HepG2 (cell line): ENCODE results near the gene CARD8. TPM values are rescaled to one million over a fixed set of nuclear protein-coding genes. Genes with fewer than 3 reads are reported as not detected.
A peak's percentile ranks its signal among the peaks of the same experiment; 100 is the strongest.

ENCODE experiments used
- ATAC-seq: fragments of 200-7000 bp; cut with Tn5 transposase; 3 replicates; pipeline ENCODE4 v1.9.1; 2020; ENCODE audit warnings: mild to moderate bottlenecking, moderate library complexity
- BruUV-seq: library from RNA; stranded (reverse); fragments of 400-500 nt; replicated peaks from 2 replicates; lab custom pipeline; 2021; lab: Mats Ljungman, UMichigan
- CTCF ChIA-PET: fragments of 300-600 bp; formaldehyde crosslinking; extraction: SDS; loops from one replicate; lab custom pipeline; 2021; ENCODE audit warnings: low total read pairs, inconsistent platforms, low intra/inter-chr PET ratio; lab: Yijun Ruan, JAX
- POLR2A ChIA-PET: fragments of 350-600 bp; sonication (Branson Sonifier 250); formaldehyde crosslinking; loops from one replicate; lab custom pipeline; 2020; ENCODE audit warnings: antibody characterized with exemption, inconsistent platforms; lab: Yijun Ruan, JAX
- DNase-seq: peaks from one replicate; pipeline ENCODE4 v3.0.0-alpha.2; 2015; ENCODE audit warnings: low spot score
- FAIRE-seq: peaks from 3 replicates; lab custom pipeline; 2011; peaks lifted over from hg19 to GRCh38; lab: Jason Lieb, UNC
- H2AFZ ChIP-seq: one replicate; pipeline ENCODE4 v1.6.1; 2011; ENCODE audit warnings: low read length, inconsistent platforms
- H3K27ac ChIP-seq: fragments of 300-600 bp; 3 replicates; pipeline ENCODE4 v1.8.0; 2011; ENCODE audit warnings: mixed run types, mild to moderate bottlenecking, mixed read lengths, low read length, inconsistent platforms; ENCODE audit not compliant: insufficient read depth; ENCODE audit errors: extremely low read length
- H3K27me3 ChIP-seq, 2 experiments: fragments of 200-600 bp in 1 of 2; 2 replicates in 1 of 2; 3 replicates in 1 of 2; pipeline versions ENCODE4 v1.6.0 to v1.8.0; 2011; ENCODE audit warnings: low read length in 2 of 2, mild to moderate bottlenecking in 2 of 2, moderate library complexity in 2 of 2, inconsistent platforms in 1 of 2; ENCODE audit not compliant: insufficient read depth in 2 of 2, control insufficient read depth in 1 of 2
- H3K36me3 ChIP-seq, 2 experiments: fragments of 200-600 bp in 1 of 2; replicated peaks in 1 of 2; 2 replicates in 1 of 2; 3 replicates in 1 of 2; pipeline versions ENCODE4 v1.5.1 to v1.8.0; 2011; ENCODE audit warnings: low read length in 2 of 2, inconsistent platforms in 1 of 2; ENCODE audit not compliant: insufficient read depth in 2 of 2, control insufficient read depth in 1 of 2
- H3K4me1 ChIP-seq: 2 replicates; pipeline ENCODE4 v1.5.1; 2012; ENCODE audit warnings: low read length, inconsistent platforms; ENCODE audit not compliant: insufficient read depth
- H3K4me2 ChIP-seq: 2 replicates; pipeline ENCODE4 v1.6.0; 2011; ENCODE audit warnings: low read depth, low read length, inconsistent platforms
- H3K4me3 ChIP-seq, 3 experiments: fragments of 200-600 bp in 1 of 3; sonication (generic), shearing (Covaris generic) in 1 of 3; replicated peaks in 1 of 3; 2 replicates each; pipeline ENCODE4 v1.5.1; 2011 to 2016; ENCODE audit warnings: low read length in 3 of 3, inconsistent platforms in 2 of 3, low read depth in 2 of 3, mild to moderate bottlenecking in 2 of 3, control low read depth in 1 of 3, mixed read lengths in 1 of 3; ENCODE audit not compliant: insufficient read depth in 1 of 3
- H3K79me2 ChIP-seq: one replicate; pipeline ENCODE4 v1.6.1; 2011; ENCODE audit warnings: low read length, inconsistent platforms; ENCODE audit not compliant: insufficient read depth
- H3K9ac ChIP-seq: 2 replicates; pipeline ENCODE4 v1.6.0; 2011; ENCODE audit warnings: mild to moderate bottlenecking, low read depth, low read length, inconsistent platforms; ENCODE audit not compliant: insufficient read depth
- H3K9me3 ChIP-seq: 2 replicates; pipeline ENCODE4 v1.5.1; 2012; ENCODE audit warnings: mild to moderate bottlenecking, low read length
- H4K20me1 ChIP-seq: 2 replicates; pipeline ENCODE4 v1.6.0; 2011; ENCODE audit warnings: inconsistent platforms, mild to moderate bottlenecking, low read length, moderate library complexity; ENCODE audit not compliant: insufficient read depth
- CC2D1A ChIP-seq: sonication (generic); formaldehyde crosslinking; IDR thresholded peaks from 2 replicates; pipeline ENCODE4 v1.8.1; 2023; ENCODE audit warnings: mild to moderate bottlenecking, missing genetic modification reagents
- CTCF ChIP-seq: sonication (generic); formaldehyde crosslinking; IDR thresholded peaks from 2 replicates; pipeline ENCODE4 v1.5.0; 2020; ENCODE audit warnings: mild to moderate bottlenecking, missing genetic modification reagents, moderate library complexity
- KIAA2018 ChIP-seq: sonication (generic); formaldehyde crosslinking; IDR thresholded peaks from 2 replicates; pipeline ENCODE4 v1.5.0; 2020; ENCODE audit warnings: mild to moderate bottlenecking, missing genetic modification reagents, borderline replicate concordance
- MXD3 ChIP-seq: IDR thresholded peaks from 2 replicates; pipeline ENCODE4 v1.6.1; 2016; ENCODE audit warnings: mild to moderate bottlenecking, missing biosample characterization, missing genetic modification reagents
- NFYB ChIP-seq: sonication (generic); formaldehyde crosslinking; IDR thresholded peaks from 2 replicates; pipeline ENCODE4 v1.4.0; 2020; ENCODE audit warnings: missing genetic modification reagents
- NFYC ChIP-seq: IDR thresholded peaks from 2 replicates; pipeline ENCODE4 v1.6.1; 2016; ENCODE audit warnings: missing genetic modification reagents, missing compliant biosample characterization
- POLR2AphosphoS2 ChIP-seq: IDR thresholded peaks from 2 replicates; pipeline ENCODE4 v1.6.1; 2011; ENCODE audit warnings: low read depth, low read length, improper control_type of control experiment
- RFXAP ChIP-seq: sonication (generic); formaldehyde crosslinking; IDR thresholded peaks from 2 replicates; pipeline ENCODE4 v1.4.0; 2020; ENCODE audit warnings: missing genetic modification reagents, borderline replicate concordance
- ZNF12 ChIP-seq: sonication (generic); formaldehyde crosslinking; IDR thresholded peaks from 2 replicates; pipeline ENCODE4 v1.5.0; 2020; ENCODE audit warnings: missing genetic modification reagents
- WGBS: methylation state at CpG from one replicate; pipeline ENCODE4 v1.1.6; 2017; ENCODE audit warnings: low lambda C conversion rate; 5-methylcytosine and 5-hydroxymethylcytosine counted together
- in situ Hi-C: cut with HindIII; loops from 2 replicates; pipeline ENCODE4 v1.10.0; 2017; ENCODE audit warnings: low pct_unique_long_range_greater_than_20kb; ENCODE audit not compliant: extremely low pct_ligation_motif_present
- intact Hi-C: fragments of 100-400 bp; cut with micrococcal nuclease; formaldehyde crosslinking; loops from one replicate; pipeline ENCODE4 v1.10.0; 2022; ENCODE audit not compliant: unreplicated experiment
- polyA plus RNA-seq, 8 experiments: library from polyadenylated mRNA; depleted of rRNA in 3 of 8; stranded (reverse) in 7 of 8; unstranded in 1 of 8; fragments of >200 nt; fragmentation: Illumina TruSeq in 4 of 8; extraction: Trizol in 4 of 8; gene quantifications; 2 replicates each; pipeline versions ENCODE4 v1.2.1 to v1.2.3, GENCODE V29; 2011 to 2016; ENCODE audit warnings: low read depth in 4 of 8, missing spikeins in 1 of 8, mixed read lengths in 1 of 8; ENCODE audit not compliant: insufficient read depth in 1 of 8
- total RNA-seq, 5 experiments: library from RNA; depleted of rRNA; stranded (reverse); fragments of >200 nt; fragmentation: Illumina TruSeq; extraction: Trizol; gene quantifications; 2 replicates each; pipeline ENCODE4 v1.2.3, GENCODE V29; 2016; ENCODE audit warnings: low read depth in 1 of 5

Gene CARD8
- total and polyA plus RNA-seq, 2 of the 13 experiments (the other 11 are each of a cell fraction or from before 2014, with no cell fraction given): 15.0 to 19.2 TPM

GRCh38 chr19:48190885-48191284 is 64.8 kb downstream of the CARD8 start (continued):
- no peak for TF ChIP-seq KIAA2018
- TF ChIP-seq RFXAP (CRISPR knock-in tag): no peak

GRCh38 chr19:48190288-48190884 is 65.3 kb downstream of the CARD8 start:
- ChIA-PET CTCF (no interaction called here), POLR2A (interaction anchor here (1.6 kb wide), 1 partner anchor 13 kb away, joined by 5 read pairs; no protein-coding TSS in a partner anchor)
- H3K4me1 ChIP-seq: no peaks in the 10 kb centered on the region
- no peaks in the 10 kb centered on the region for H3K9me3 ChIP-seq
- H4K20me1 ChIP-seq: no peaks in the 10 kb centered on the region
- FAIRE-seq: no peak
- no peak overlapping the region for H3K27ac ChIP-seq
- H3K79me2 ChIP-seq: no peaks in the 10 kb centered on the region
- no peak overlapping the region for H3K4me2 ChIP-seq
- no peaks in the 10 kb centered on the region for H3K36me3 ChIP-seq
- H3K4me3 ChIP-seq: no peak overlapping the region
- peak; percentile 29 for DNase-seq
- intact Hi-C loops: no loop called here
- no TSS peak for BruUV-seq
- no peak overlapping the region for H3K9ac ChIP-seq
- no peaks in the 10 kb centered on the region for H3K27me3 ChIP-seq
- in situ Hi-C loops: no loop called here
- no peak overlapping the region for H2AFZ ChIP-seq
- WGBS: 85% methylated on average over 8 of the region's 13 CpGs
- peak; percentile 29; the same call in 1 of the 3 replicates for ATAC-seq
- TF ChIP-seq POLR2AphosphoS2 (no peak), CTCF (0 out of 2 replicates have a peak, but pooled peaks have one; percentile 10), NFYC (CRISPR knock-in tag) (peak; percentile 70), NFYB (CRISPR knock-in tag) (peak; percentile 85), MXD3 (CRISPR knock-in tag) (no peak), ZNF12 (CRISPR knock-in tag) (peak; percentile 46; the same call in 1 of the 2 replicates), CC2D1A (CRISPR knock-in tag) (no peak)
